Nephron progenitor cell (in vitro differentiated cells): ENCODE data around the gene STOX2.
A peak's percentile ranks its signal among the peaks of the same experiment; 100 is the strongest.

Experiments
- DNase-seq: peaks from one replicate; pipeline ENCODE4 v3.0.0; 2021
- H3K27ac Mint-ChIP-seq: 2 replicates; pipeline ENCODE4 v1.8.0; 2021; ENCODE audit warnings: mild to moderate bottlenecking, moderate library complexity, mixed read lengths
- H3K27me3 Mint-ChIP-seq: 2 replicates; pipeline ENCODE4 v1.8.0; 2021; ENCODE audit warnings: mild to moderate bottlenecking, low read depth, mixed read lengths; ENCODE audit not compliant: poor library complexity
- H3K36me3 Mint-ChIP-seq: 2 replicates; pipeline ENCODE4 v1.8.0; 2021; ENCODE audit warnings: low read depth, mixed read lengths
- H3K4me1 Mint-ChIP-seq: 2 replicates; pipeline ENCODE4 v1.8.0; 2021; ENCODE audit warnings: mixed read lengths
- H3K4me3 Mint-ChIP-seq: 2 replicates; pipeline ENCODE4 v1.8.0; 2021; ENCODE audit warnings: mild to moderate bottlenecking, moderate library complexity, mixed read lengths
- H3K9me3 Mint-ChIP-seq: 2 replicates; pipeline ENCODE4 v1.8.0; 2021; ENCODE audit warnings: mild to moderate bottlenecking, moderate library complexity, mixed read lengths
- CTCF ChIP-seq: fragments of 200-600 bp; sonication (generic); IDR thresholded peaks from 2 replicates; pipeline ENCODE4 v1.5.0; 2021; ENCODE audit warnings: antibody characterized with exemption

STOX2 gene

DNA sequence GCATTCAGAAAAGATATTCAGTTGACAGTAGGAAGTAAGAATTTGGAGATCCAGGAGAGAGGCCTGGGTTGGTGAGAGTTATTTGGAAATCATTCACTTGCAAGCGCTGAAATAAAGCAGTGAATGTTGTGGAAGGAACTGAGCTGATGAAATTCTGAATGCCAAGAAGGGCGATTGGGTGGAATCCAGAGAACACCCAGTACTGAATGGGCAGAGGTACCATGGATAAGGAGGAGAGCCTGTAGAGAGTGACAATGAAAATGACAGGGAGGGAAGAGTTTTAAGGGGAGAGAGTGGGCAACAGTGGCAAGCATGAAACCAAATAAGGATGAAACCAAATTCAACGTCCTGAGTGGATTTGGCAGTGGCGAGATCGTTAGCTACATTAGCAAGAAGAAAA lies 6.7 kb upstream of the STOX2 start:
- no peak for TF ChIP-seq CTCF
- Mint-ChIP-seq H3K27me3 (peaks cover 8% of the 10 kb centered on the region), H3K27ac (no peak overlapping the region), H3K36me3 (peaks cover 22% of the 10 kb centered on the region), H3K4me1 (peaks cover 18% of the 10 kb centered on the region), H3K4me3 (no peak overlapping the region), H3K9me3 (peaks cover 50% of the 10 kb centered on the region)
- no peak for DNase-seq

DNA sequence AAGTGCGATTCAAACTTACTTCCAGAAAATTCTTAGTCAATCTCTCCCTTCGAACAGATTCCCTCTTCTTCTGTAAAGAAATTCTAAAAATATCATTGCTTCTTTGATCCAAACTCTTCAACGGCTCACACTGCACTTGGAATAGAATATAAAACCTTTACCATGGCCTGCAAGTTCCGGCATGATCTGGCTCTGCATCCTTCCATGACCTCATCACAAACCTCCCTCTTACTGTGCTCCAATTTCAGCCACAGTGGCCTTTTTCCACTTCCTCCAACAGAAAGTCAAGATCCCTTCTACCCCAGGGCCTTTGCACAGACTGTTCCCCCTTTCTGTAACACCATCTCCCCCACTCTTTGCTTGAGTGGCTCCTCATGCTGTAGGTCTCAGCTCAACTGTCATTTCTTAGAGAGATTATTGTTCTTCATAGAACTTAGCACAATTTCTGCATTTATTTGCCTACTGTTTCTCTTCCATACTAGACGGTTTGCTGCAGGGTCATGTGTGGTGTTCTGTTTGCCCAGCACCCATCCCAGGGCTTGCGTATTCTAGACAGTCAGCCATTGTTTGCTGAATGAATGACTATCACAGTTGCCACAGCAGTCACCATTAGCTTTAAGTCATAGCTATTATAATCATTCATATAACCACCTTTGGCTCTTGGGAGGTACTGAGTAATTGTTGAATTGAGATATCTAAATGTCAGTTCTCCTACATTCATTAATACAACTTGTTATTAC lies 1.9 kb upstream of the STOX2 start:
- H3K36me3 Mint-ChIP-seq = peaks cover 20% of the 10 kb centered on the region
- H3K27me3 Mint-ChIP-seq = peaks cover 13% of the 10 kb centered on the region

GRCh38 chr4:183905593-183906488 lies 734 bp downstream of the STOX2 start:
- H3K9me3 Mint-ChIP-seq = peaks cover 19% of the 10 kb centered on the region
- peak; percentile 68 for DNase-seq
- peaks cover 13% of the 10 kb centered on the region for H3K36me3 Mint-ChIP-seq
- peak overlapping the region; percentile 92 for H3K4me3 Mint-ChIP-seq
- H3K27ac Mint-ChIP-seq = no peak overlapping the region
- peaks cover 4% of the 10 kb centered on the region for H3K4me1 Mint-ChIP-seq
- TF ChIP-seq CTCF = no peak
- peaks cover 18% of the 10 kb centered on the region for H3K27me3 Mint-ChIP-seq

More for the DNA sequence above, 1.9 kb upstream of the STOX2 start:
- TF ChIP-seq CTCF = no peak
- H3K4me1 Mint-ChIP-seq = peaks cover 4% of the 10 kb centered on the region
- H3K9me3 Mint-ChIP-seq = peaks cover 42% of the 10 kb centered on the region
- no peak overlapping the region for H3K4me3 Mint-ChIP-seq
- H3K27ac Mint-ChIP-seq = no peak overlapping the region
- DNase-seq = no peak

DNA sequence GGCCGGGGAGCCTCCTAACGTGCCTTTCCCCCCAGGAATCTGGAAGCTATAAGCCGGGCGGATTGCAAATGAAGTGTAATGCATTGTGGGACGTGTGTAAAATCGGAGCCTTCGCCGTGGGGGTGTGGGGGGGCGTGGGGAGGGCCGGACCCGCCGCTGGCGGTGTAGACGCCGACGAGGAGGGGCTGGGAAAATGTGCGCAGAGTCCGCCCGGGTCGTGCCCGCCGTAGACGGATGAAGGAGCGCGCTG lies 1.3 kb downstream of the STOX2 start:
- H3K9me3 Mint-ChIP-seq = peaks cover 13% of the 10 kb centered on the region
- DNase-seq = no peak
- H3K27me3 Mint-ChIP-seq = peaks cover 18% of the 10 kb centered on the region
- H3K4me3 Mint-ChIP-seq = peak overlapping the region; percentile 92
- TF ChIP-seq CTCF = no peak
- H3K27ac Mint-ChIP-seq = no peak overlapping the region
- peaks cover 4% of the 10 kb centered on the region for H3K4me1 Mint-ChIP-seq
- peaks cover 9% of the 10 kb centered on the region for H3K36me3 Mint-ChIP-seq

DNA sequence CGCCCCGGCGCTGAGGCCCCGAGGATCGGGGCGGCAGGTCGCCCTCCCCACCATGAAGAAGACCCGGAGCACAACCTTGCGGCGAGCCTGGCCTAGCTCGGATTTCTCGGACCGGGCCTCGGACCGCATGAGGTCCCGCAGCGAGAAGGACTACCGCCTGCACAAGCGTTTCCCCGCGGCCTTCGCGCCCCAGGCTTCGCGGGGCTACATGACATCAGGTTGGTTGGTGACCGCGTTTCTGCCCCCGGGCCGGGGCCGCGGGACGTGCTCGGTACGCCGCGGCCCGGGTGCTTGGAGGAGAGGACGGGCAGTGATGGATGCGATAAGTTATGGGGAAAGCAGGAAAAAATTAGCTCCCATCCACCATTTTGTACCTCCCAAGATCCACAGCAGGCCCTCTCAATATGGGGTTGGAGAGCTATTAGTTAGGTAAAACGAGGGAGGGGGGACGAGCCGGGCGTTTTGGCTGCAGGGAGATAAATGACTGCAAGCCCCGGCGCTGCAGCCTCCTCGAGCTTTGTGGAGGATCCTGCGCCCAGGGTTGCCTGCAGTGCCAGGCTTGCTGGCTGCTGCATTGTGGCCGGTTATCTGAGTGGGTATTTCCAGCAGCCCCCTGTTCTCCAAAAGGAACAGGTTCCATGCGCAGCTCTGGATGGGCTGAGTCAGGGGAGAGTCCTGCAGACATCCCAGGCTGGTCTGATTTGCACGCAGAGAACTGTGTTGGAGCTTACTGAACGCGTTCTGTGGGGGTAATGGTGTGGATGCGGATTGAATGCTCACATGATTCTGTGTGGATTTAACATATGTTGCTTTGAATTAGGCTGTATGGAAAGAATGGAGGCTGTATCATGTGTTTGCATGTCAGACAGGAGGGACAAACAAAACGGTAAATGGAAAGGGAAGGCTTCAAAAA lies 1.9 kb downstream of the STOX2 start:
- H3K4me3 Mint-ChIP-seq = peak overlapping the region; percentile 92
- H3K4me1 Mint-ChIP-seq = peaks cover 4% of the 10 kb centered on the region
- no peak for TF ChIP-seq CTCF
- peak; percentile 51 for DNase-seq
- H3K36me3 Mint-ChIP-seq = peaks cover 9% of the 10 kb centered on the region
- no peak overlapping the region for H3K27ac Mint-ChIP-seq
- peaks cover 14% of the 10 kb centered on the region for H3K27me3 Mint-ChIP-seq
- H3K9me3 Mint-ChIP-seq = peaks cover 7% of the 10 kb centered on the region
